HL-60 (cell line): Measurements from ENCODE around the gene TTC39B.

Experiments
- DNase-seq, 2 experiments: peaks; one replicate each; pipeline ENCODE4 v3.0.0-alpha.2; 2010 to 2020; ENCODE audit warnings: low read depth in 1 of 2, low spot score in 1 of 2
- H3K27ac ChIP-seq: fragments of 250-450 bp; sonication (Bioruptor Pico); replicated peaks from 2 replicates; pipeline ENCODE4 v1.5.1; 2020; ENCODE audit warnings: mild to moderate bottlenecking, moderate library complexity
- H3K27me3 ChIP-seq: fragments of 250-450 bp; sonication (Bioruptor Pico); 2 replicates; pipeline ENCODE4 v1.5.1; 2021; ENCODE audit warnings: mild to moderate bottlenecking, moderate library complexity; ENCODE audit not compliant: insufficient read depth, poor library complexity, severe bottlenecking
- H3K4me3 ChIP-seq: replicated peaks from 2 replicates; pipeline ENCODE4 v1.5.1; 2011; ENCODE audit warnings: mild to moderate bottlenecking, control low read depth, low read length; ENCODE audit not compliant: insufficient read depth
- CTCF ChIP-seq: IDR thresholded peaks from one replicate; pipeline ENCODE4 v1.5.1; 2011; ENCODE audit warnings: low read length, control low read depth, inconsistent platforms; ENCODE audit not compliant: insufficient read depth
- GABPA ChIP-seq: IDR thresholded peaks from 2 replicates; pipeline ENCODE4 v1.6.1; 2012; ENCODE audit warnings: low read depth
- POLR2AphosphoS5 ChIP-seq: IDR thresholded peaks from 2 replicates; pipeline ENCODE4 v1.6.1; 2012; ENCODE audit warnings: low read depth
- REST ChIP-seq: IDR thresholded peaks from 2 replicates; pipeline ENCODE4 v1.6.1; 2012; ENCODE audit warnings: low read depth; ENCODE audit not compliant: insufficient replicate concordance
- SPI1 ChIP-seq: IDR thresholded peaks from 2 replicates; pipeline ENCODE4 v1.6.1; 2012; ENCODE audit warnings: low read depth, mild to moderate bottlenecking, borderline replicate concordance

The TTC39B gene

GRCh38 chr9:15146268-15146700 lies 160.7 kb downstream of the TTC39B start:
- TF ChIP-seq POLR2AphosphoS5: no peak
- no peak for TF ChIP-seq REST
- no peak for TF ChIP-seq GABPA
- TF ChIP-seq SPI1: no peak
- TF ChIP-seq CTCF: no peak
- DNase-seq: no peak

DNA sequence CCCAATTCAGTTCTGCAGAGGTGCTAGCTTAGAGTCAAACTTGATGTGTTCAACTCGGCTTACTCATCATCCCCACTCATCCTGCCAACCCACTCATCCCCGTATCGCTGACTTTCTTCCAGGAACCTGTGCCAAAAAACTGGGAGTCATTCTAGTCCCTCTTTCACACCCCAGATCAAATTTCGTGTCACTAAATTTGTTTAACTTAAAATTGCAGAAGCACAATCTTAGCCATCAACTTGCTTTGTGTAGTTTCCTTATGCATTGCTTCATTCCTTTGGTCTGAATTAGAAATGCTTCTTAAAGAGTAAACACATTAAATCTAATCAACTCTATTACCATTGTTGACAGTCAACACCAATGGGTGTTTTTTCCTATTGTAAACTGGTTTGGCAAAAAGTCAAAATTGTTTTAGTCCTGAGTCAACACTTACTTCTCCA lies 162.4 kb downstream of the TTC39B start:
- Histone ChIP-seq H3K27ac (no peak overlapping the region), H3K4me3 (no peak overlapping the region), H3K27me3 (no peaks in the 10 kb centered on the region)
- DNase-seq: no peak
- no peak for TF ChIP-seq POLR2AphosphoS5
- no peak for TF ChIP-seq SPI1
- no peak for TF ChIP-seq GABPA
- TF ChIP-seq CTCF: no peak
- no peak for TF ChIP-seq REST

More at GRCh38 chr9:15146268-15146700, 160.7 kb downstream of the TTC39B start:
- H3K4me3 ChIP-seq: no peak overlapping the region
- H3K27ac ChIP-seq: no peak overlapping the region
- no peaks in the 10 kb centered on the region for H3K27me3 ChIP-seq

DNA sequence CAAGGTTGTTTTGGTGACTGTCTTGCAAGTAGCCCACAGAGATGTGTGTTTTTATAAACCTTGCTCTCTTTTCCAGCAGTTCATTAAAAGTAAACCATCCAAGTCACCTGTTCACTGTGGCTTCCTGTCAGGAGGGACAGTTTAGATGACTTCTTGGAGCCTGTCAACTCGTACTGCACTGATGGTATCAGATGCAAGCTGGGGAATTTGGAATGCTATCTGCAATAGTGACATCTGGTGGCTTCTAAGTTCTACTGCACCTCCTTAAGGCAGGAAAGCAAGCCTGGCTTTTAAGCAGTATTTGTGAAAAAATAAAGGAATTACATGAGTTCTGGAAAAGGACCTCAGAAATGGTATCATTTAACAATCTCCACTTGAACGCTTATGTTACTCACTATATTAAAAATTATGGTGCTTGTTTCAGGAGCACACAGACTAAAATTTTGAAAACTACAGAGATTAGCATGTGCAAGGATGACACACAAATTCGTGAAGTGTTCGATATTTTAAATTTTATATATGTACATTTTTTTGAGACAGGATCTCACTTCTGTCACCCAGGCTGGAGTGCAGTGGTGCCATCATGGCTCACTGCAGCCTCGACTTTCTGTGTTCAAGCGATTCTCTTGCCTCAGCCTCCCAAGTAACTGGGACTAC lies 164.0 kb downstream of the TTC39B start:
- Histone ChIP-seq H3K27ac (no peak overlapping the region), H3K4me3 (no peak overlapping the region), H3K27me3 (no peaks in the 10 kb centered on the region)
- no peak for TF ChIP-seq POLR2AphosphoS5
- peak; percentile 34 for TF ChIP-seq CTCF
- DNase-seq: peak in 1 of 2 experiments; percentile 1

GRCh38 chr9:15140051-15140450 lies 167.0 kb downstream of the TTC39B start:
- Histone ChIP-seq H3K27me3 (no peaks in the 10 kb centered on the region), H3K4me3 (no peak overlapping the region), H3K27ac (no peak overlapping the region)
- no peak for TF ChIP-seq POLR2AphosphoS5
- TF ChIP-seq REST: no peak
- no peak for TF ChIP-seq GABPA
- no peak for TF ChIP-seq CTCF
- TF ChIP-seq SPI1: no peak
- no peak for DNase-seq
